Heart right ventricle (tissue), 16 donors: ENCODE data around the gene VSX2. TPM values are rescaled to one million over a fixed set of nuclear protein-coding genes. Genes with fewer than 3 reads are reported as not detected.

Source experiments
- ATAC-seq, 8 donors: fragments of 200-7000 bp; cut with Tn5 transposase; one replicate each; pipeline ENCODE4 v1.9.1; 2020; ENCODE audit warnings: mild to moderate bottlenecking in 8 of 8, moderate library complexity in 8 of 8, moderate number of reproducible peaks in 1 of 8
- DNase-seq, 2 donors: peaks; one replicate each; pipeline ENCODE4 v3.0.0-alpha.2; 2020
- H3K27ac ChIP-seq, 10 donors: fragments of 200-600 bp; sonication (generic) in 2 of 10; one replicate each; pipeline versions ENCODE4 v1.5.0 to v1.8.0; 2020 to 2022; ENCODE audit warnings: mild to moderate bottlenecking in 3 of 10
- H3K27me3 ChIP-seq, 7 donors: fragments of 200-600 bp; one replicate each; pipeline ENCODE4 v1.8.0; 2021 to 2022; ENCODE audit warnings: mild to moderate bottlenecking in 2 of 7
- H3K36me3 ChIP-seq, 9 donors: fragments of 200-600 bp; sonication (generic) in 1 of 9; one replicate each; pipeline versions ENCODE4 v1.5.0 to v1.8.0; 2020 to 2022; ENCODE audit warnings: mild to moderate bottlenecking in 2 of 9
- H3K4me1 ChIP-seq, 9 donors: fragments of 200-600 bp; sonication (generic) in 1 of 9; one replicate each; pipeline versions ENCODE4 v1.5.0 to v1.8.0; 2020 to 2022; ENCODE audit warnings: mild to moderate bottlenecking in 4 of 9
- H3K4me3 ChIP-seq, 10 donors: fragments of 200-600 bp; sonication (generic) in 2 of 10; one replicate each; pipeline versions ENCODE4 v1.5.0 to v1.8.0; 2020 to 2022; ENCODE audit warnings: mild to moderate bottlenecking in 7 of 10, moderate library complexity in 2 of 10
- H3K9me3 ChIP-seq, 11 donors: fragments of 200-600 bp in 10 of 11; sonication (generic) in 2 of 11; one replicate each; pipeline versions ENCODE4 v1.5.0 to v1.8.0; 2013 to 2022; ENCODE audit warnings: mild to moderate bottlenecking in 2 of 11, control low read depth in 1 of 11, moderate library complexity in 1 of 11
- CTCF ChIP-seq, 9 donors: fragments of 200-600 bp; sonication (generic) in 2 of 9; IDR thresholded peaks; one replicate each; pipeline versions ENCODE4 v1.5.0 to v1.8.0; 2021 to 2022; ENCODE audit warnings: antibody characterized with exemption in 9 of 9, mild to moderate bottlenecking in 5 of 9, moderate library complexity in 1 of 9
- WGBS, 2 donors: extraction: QIAGEN DNeasy Blood & Tissue Kit; methylation state at CpG; one replicate each; pipeline ENCODE4 v1.1.7; 2013; ENCODE audit warnings: inconsistent platforms in 1 of 2; 5-methylcytosine and 5-hydroxymethylcytosine counted together
- intact Hi-C, 10 donors: fragments of 100-400 bp; cut with DNase I; formaldehyde crosslinking; loops; one replicate each; pipeline versions ENCODE4 v1.11.1 to v1.14.2; 2022
- polyA plus RNA-seq, 2 donors: library from polyadenylated mRNA; stranded (reverse); fragments of 200-250 nt; gene quantifications; one replicate each; pipeline ENCODE4 v1.2.3, GENCODE V29; 2013
- total RNA-seq, 10 donors: library from RNA; stranded (reverse); fragmentation: NEBNext Ultra II Directional in 3 of 10; extraction: Animal tissue kit (Norgen Biotek cat#: 25700) in 3 of 10; gene quantifications; one replicate each; pipeline versions ENCODE4 v1.2.1 to v1.2.4, GENCODE V29; 2021 to 2023
- donor health status: Arrhythmogenic right ventricular cardiomyopathy.
- donor health status: ischemic (EF 13 %, LVEDD 7.1; RV severe dilation, severe dysfunction).
- donor health status: healthy with polysubstance abuse.
- donor health status: DM: no; HTN: yes; CAD: no.
- donor health status: DM: no; HTN: no; CAD: no.
- donor health status: ischemic (EF 25% LVEDD 6.9; RV normal size, moderate dysfunction).
- donor health status: ischemic (EF 25% LVEDD 5.7; RV mildly dilated, moderate dysfunction).
- donor health status: healthy.
- donor health status: DM: yes; HTN: yes; CAD: no.
- donor health status: Ischemic cardiomyopathy.
- donor health status: ischemic (EF 35%, LVEDD 5.7; RV mildly dilated, moderate dysfunction).
- donor health status: nonischemic (EF 11% LVEDD 7.7; RV severe dilation, severe dysfunction).
- donor health status: DM: yes; HTN: yes; CAD: no.
- donor health status: PGD.
- donor health status: ischemic (EF 29% LVEDD 5.4; RV normal size, mild dysfunction).
- donor health status: nonischemic (EF 23%, LVEDD 6.1; RV moderate dilation, normal function).

The VSX2 gene
- total and polyA plus RNA-seq, 12 donors: not detected

- intact Hi-C loops: no loop called here
- WGBS, 2 donors: 88 to 89% methylated on average over 1 of the region's 1 CpG
Observed at GRCh38 chr14:74205882-74206281, 33.4 kb upstream of the VSX2 start.

GRCh38 chr14:74207943-74208342, 31.3 kb upstream of the VSX2 start:
- no peaks in the 10 kb centered on the region for H3K9me3 ChIP-seq
- intact Hi-C loops: no loop called here
- WGBS, 2 donors: 70 to 79% methylated on average over 3 of the region's 3 CpGs
- peaks cover 0 to 8% (median 0%) of the 10 kb centered on the region in 9 donors for H3K36me3 ChIP-seq
- peaks cover 0 to 10% (median 0%) of the 10 kb centered on the region in 7 donors for H3K27me3 ChIP-seq
- H3K27ac ChIP-seq: no peak overlapping the region
- no peak for TF ChIP-seq CTCF (IDR thresholded peaks at IDR 0.05)
- no peak for ATAC-seq
- DNase-seq: no peak
- no peaks in the 10 kb centered on the region for H3K4me1 ChIP-seq
- H3K4me3 ChIP-seq: no peak overlapping the region

More at GRCh38 chr14:74205882-74206281, 33.4 kb upstream of the VSX2 start:
- Histone ChIP-seq H3K27ac (no peak overlapping the region), H3K4me1 (no peaks in the 10 kb centered on the region), H3K27me3 (peaks cover 0 to 4% (median 0%) of the 10 kb centered on the region in 7 donors), H3K4me3 (no peak overlapping the region), H3K36me3 (peaks cover 0 to 26% (median 5%) of the 10 kb centered on the region in 9 donors), H3K9me3 (no peaks in the 10 kb centered on the region)
- no peak for TF ChIP-seq CTCF (IDR thresholded peaks at IDR 0.05)
- ATAC-seq (no peak), DNase-seq (no peak)

- peaks cover 0 to 13% (median 0%) of the 10 kb centered on the region in 7 donors for H3K27me3 ChIP-seq
- intact Hi-C loops: no loop called here
- TF ChIP-seq CTCF (IDR thresholded peaks at IDR 0.05): no peak
- no peaks in the 10 kb centered on the region for H3K9me3 ChIP-seq
- H3K4me1 ChIP-seq: no peaks in the 10 kb centered on the region
- H3K4me3 ChIP-seq: no peak overlapping the region
- ATAC-seq: no peak
- H3K27ac ChIP-seq: no peak overlapping the region
- DNase-seq: no peak
- WGBS, 2 donors: 74 to 75% methylated on average over 8 of the region's 8 CpGs
- H3K36me3 ChIP-seq: peaks cover 0 to 1% (median 0%) of the 10 kb centered on the region in 9 donors
Observed at GRCh38 chr14:74208642-74209041, 30.6 kb upstream of the VSX2 start.

GRCh38 chr14:74211945-74212580, 27.2 kb upstream of the VSX2 start:
- H3K4me1 ChIP-seq: no peaks in the 10 kb centered on the region
- intact Hi-C loops: no loop called here
- no peak for TF ChIP-seq CTCF (IDR thresholded peaks at IDR 0.05)
- no peaks in the 10 kb centered on the region for H3K9me3 ChIP-seq
- ATAC-seq (no peak), DNase-seq (no peak)
- H3K27me3 ChIP-seq: peaks cover 0 to 26% (median 10%) of the 10 kb centered on the region in 7 donors
- 80 to 84% methylated on average over 6 of the region's 6 CpGs for WGBS, 2 donors
- no peak overlapping the region for H3K27ac ChIP-seq
- H3K36me3 ChIP-seq: no peaks in the 10 kb centered on the region
- H3K4me3 ChIP-seq: no peak overlapping the region
